Measurements from ENCODE around the gene ANKH.
A peak's percentile ranks its signal among the peaks of the same experiment; 100 is the strongest.
"Not testable (repeated sequence)": the region's sequence is repeated elsewhere in the genome, so short reads cannot be mapped to it uniquely, and the experiment has no call there.

The ANKH gene

GRCh38 chr5:14882658-14883580 lies 11.3 kb upstream of the ANKH start:
- DNase-seq: no peak

GRCh38 chr5:14881826-14882225 lies 10.2 kb upstream of the ANKH start:
- DNase-seq: no peak

GRCh38 chr5:14880688-14881087 lies 9.1 kb upstream of the ANKH start:
- DNase-seq: no peak

GRCh38 chr5:14879937-14880589 lies 8.5 kb upstream of the ANKH start:
- no peak for DNase-seq

- no peak for DNase-seq
Observed at GRCh38 chr5:14879393-14879792, 7.8 kb upstream of the ANKH start.

- DNase-seq: not testable (repeated sequence)
Observed at GRCh38 chr5:14878192-14878591, 6.6 kb upstream of the ANKH start.

GRCh38 chr5:14876095-14876494 lies 4.5 kb upstream of the ANKH start:
- DNase-seq: no peak

GRCh38 chr5:14873790-14874189 lies 2.2 kb upstream of the ANKH start:
- DNase-seq: no peak

GRCh38 chr5:14873093-14873492 lies 1.5 kb upstream of the ANKH start:
- DNase-seq: no peak

- peak; percentile 66 for DNase-seq
Observed at GRCh38 chr5:14872070-14872989, 752 bp upstream of the ANKH start.

GRCh38 chr5:14870337-14871213 lies 1.0 kb downstream of the ANKH start:
- peak; percentile 55 for DNase-seq

- DNase-seq: no peak
Observed at GRCh38 chr5:14869668-14870164, 1.9 kb downstream of the ANKH start.

GRCh38 chr5:14869233-14869632 lies 2.3 kb downstream of the ANKH start:
- no peak for DNase-seq

- DNase-seq: no peak
Observed at GRCh38 chr5:14868771-14869170, 2.8 kb downstream of the ANKH start.

- no peak for DNase-seq
Observed at GRCh38 chr5:14864181-14864812, 7.3 kb downstream of the ANKH start.

- DNase-seq: no peak
Observed at GRCh38 chr5:14863105-14863504, 8.5 kb downstream of the ANKH start.

GRCh38 chr5:14861123-14861765 lies 10.3 kb downstream of the ANKH start:
- DNase-seq: no peak

GRCh38 chr5:14859980-14860379 lies 11.6 kb downstream of the ANKH start:
- DNase-seq: no peak

- DNase-seq: no peak
Observed at GRCh38 chr5:14859150-14859549, 12.4 kb downstream of the ANKH start.

GRCh38 chr5:14855366-14855765 lies 16.2 kb downstream of the ANKH start:
- DNase-seq: no peak

- no peak for DNase-seq
Observed at GRCh38 chr5:14854799-14855198, 16.8 kb downstream of the ANKH start.
